Loucy (cell line): Measurements from ENCODE around the gene PCSK2.

Experiments
- H2AFZ ChIP-seq: fragments of 200-600 bp; sonication (generic); 2 replicates; pipeline ENCODE4 v1.6.0; 2016; ENCODE audit warnings: antibody characterized with exemption, mild to moderate bottlenecking, low read length, moderate library complexity
- H3F3A ChIP-seq: fragments of 200-600 bp; 2 replicates; pipeline ENCODE4 v1.6.0; 2016; ENCODE audit warnings: antibody characterized with exemption, low read depth, mild to moderate bottlenecking
- H3K27me3 ChIP-seq: fragments of 200-600 bp; sonication (generic); 2 replicates; pipeline ENCODE4 v1.6.1; 2014; ENCODE audit warnings: low read length, mild to moderate bottlenecking; ENCODE audit not compliant: insufficient read depth, poor library complexity, severe bottlenecking
- H3K36me3 ChIP-seq: fragments of 200-600 bp; sonication (generic); 2 replicates; pipeline ENCODE4 v1.6.1; 2016; ENCODE audit warnings: low read length; ENCODE audit not compliant: insufficient read depth
- H3K4me1 ChIP-seq: fragments of 200-600 bp; sonication (generic); 2 replicates; pipeline ENCODE4 v1.5.1; 2014; ENCODE audit warnings: low read length, mild to moderate bottlenecking; ENCODE audit not compliant: insufficient read depth, poor library complexity, severe bottlenecking
- H3K4me2 ChIP-seq: fragments of 200-600 bp; sonication (generic); 2 replicates; pipeline ENCODE4 v1.6.0; 2014; ENCODE audit warnings: antibody characterized with exemption, low read length, low read depth, mild to moderate bottlenecking; ENCODE audit not compliant: poor library complexity, severe bottlenecking
- H3K4me3 ChIP-seq: fragments of 200-600 bp; sonication (generic); 2 replicates; pipeline ENCODE4 v1.5.1; 2014; ENCODE audit warnings: low read length, mild to moderate bottlenecking, mixed read lengths; ENCODE audit not compliant: poor library complexity, severe bottlenecking
- H3K79me2 ChIP-seq: fragments of 200-600 bp; sonication (generic); 2 replicates; pipeline ENCODE4 v1.6.1; 2014; ENCODE audit warnings: low read length; ENCODE audit not compliant: insufficient read depth
- H3K9ac ChIP-seq: fragments of 200-600 bp; sonication (generic); 2 replicates; pipeline ENCODE4 v1.6.0; 2014; ENCODE audit warnings: mild to moderate bottlenecking, low read depth, low read length, moderate library complexity; ENCODE audit not compliant: poor library complexity, severe bottlenecking
- H3K9me2 ChIP-seq: fragments of 200-600 bp; sonication (generic); replicated peaks from 2 replicates; pipeline ENCODE4 v1.6.1; 2016; ENCODE audit warnings: low read depth, low read length, mixed read lengths
- H3K9me3 ChIP-seq: fragments of 200-600 bp; sonication (generic); 2 replicates; pipeline ENCODE4 v1.6.1; 2014; ENCODE audit warnings: mild to moderate bottlenecking, antibody characterized with exemption, low read length, low read depth; ENCODE audit not compliant: insufficient read depth
- H4K20me1 ChIP-seq: fragments of 200-600 bp; sonication (generic); 2 replicates; pipeline ENCODE4 v1.6.0; 2014; ENCODE audit warnings: antibody characterized with exemption, low read length, mild to moderate bottlenecking; ENCODE audit not compliant: insufficient read depth, poor library complexity, severe bottlenecking
- EZH2phosphoT487 ChIP-seq: fragments of 200-600 bp; IDR thresholded peaks from 2 replicates; pipeline ENCODE4 v1.6.1; 2018; ENCODE audit warnings: antibody characterized with exemption, mild to moderate bottlenecking, moderate library complexity, borderline replicate concordance
- TF ChIP-seq, protein P1 (sequence below): fragments of 200-600 bp; sonication (generic); conservative IDR thresholded peaks from 2 replicates; pipeline ENCODE4 v1.5.1; 2014; ENCODE audit warnings: mild to moderate bottlenecking, antibody characterized with exemption, low read length

PCSK2 gene

DNA sequence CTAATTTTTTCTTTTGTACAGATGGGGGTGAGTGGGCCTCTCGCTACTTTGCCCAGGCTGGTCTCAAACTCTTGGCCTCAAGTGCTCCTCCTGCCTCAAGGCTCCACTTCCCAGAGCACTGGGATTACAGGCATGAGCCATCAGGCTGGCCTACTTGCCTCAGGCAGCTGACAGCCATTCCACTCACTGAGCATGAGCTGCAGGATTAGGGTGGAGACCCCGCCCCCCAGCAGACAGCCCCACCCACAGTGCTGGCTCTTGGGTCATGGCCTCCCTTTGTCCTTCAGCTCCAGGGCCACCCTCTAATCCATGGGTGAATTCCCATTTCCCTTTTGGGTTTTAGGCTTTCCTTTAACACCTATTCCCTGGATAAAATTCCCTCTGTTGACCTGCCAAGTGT lies 222.2 kb downstream of the PCSK2 start:
- Histone ChIP-seq H3K9me2 (no peaks in the 10 kb centered on the region), H3K27me3 (no peaks in the 10 kb centered on the region), H3K9me3 (no peaks in the 10 kb centered on the region), H3K9ac (no peak overlapping the region), H3K79me2 (no peaks in the 10 kb centered on the region), H3K4me3 (no peak overlapping the region), H3K4me2 (no peak overlapping the region), H3K36me3 (no peaks in the 10 kb centered on the region), H3F3A (no peaks in the 10 kb centered on the region), H4K20me1 (no peaks in the 10 kb centered on the region), H2AFZ (no peak overlapping the region), H3K4me1 (no peaks in the 10 kb centered on the region)
- TF ChIP-seq, protein P1, sequence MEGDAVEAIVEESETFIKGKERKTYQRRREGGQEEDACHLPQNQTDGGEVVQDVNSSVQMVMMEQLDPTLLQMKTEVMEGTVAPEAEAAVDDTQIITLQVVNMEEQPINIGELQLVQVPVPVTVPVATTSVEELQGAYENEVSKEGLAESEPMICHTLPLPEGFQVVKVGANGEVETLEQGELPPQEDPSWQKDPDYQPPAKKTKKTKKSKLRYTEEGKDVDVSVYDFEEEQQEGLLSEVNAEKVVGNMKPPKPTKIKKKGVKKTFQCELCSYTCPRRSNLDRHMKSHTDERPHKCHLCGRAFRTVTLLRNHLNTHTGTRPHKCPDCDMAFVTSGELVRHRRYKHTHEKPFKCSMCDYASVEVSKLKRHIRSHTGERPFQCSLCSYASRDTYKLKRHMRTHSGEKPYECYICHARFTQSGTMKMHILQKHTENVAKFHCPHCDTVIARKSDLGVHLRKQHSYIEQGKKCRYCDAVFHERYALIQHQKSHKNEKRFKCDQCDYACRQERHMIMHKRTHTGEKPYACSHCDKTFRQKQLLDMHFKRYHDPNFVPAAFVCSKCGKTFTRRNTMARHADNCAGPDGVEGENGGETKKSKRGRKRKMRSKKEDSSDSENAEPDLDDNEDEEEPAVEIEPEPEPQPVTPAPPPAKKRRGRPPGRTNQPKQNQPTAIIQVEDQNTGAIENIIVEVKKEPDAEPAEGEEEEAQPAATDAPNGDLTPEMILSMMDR: no peak
- TF ChIP-seq EZH2phosphoT487: no peak

DNA sequence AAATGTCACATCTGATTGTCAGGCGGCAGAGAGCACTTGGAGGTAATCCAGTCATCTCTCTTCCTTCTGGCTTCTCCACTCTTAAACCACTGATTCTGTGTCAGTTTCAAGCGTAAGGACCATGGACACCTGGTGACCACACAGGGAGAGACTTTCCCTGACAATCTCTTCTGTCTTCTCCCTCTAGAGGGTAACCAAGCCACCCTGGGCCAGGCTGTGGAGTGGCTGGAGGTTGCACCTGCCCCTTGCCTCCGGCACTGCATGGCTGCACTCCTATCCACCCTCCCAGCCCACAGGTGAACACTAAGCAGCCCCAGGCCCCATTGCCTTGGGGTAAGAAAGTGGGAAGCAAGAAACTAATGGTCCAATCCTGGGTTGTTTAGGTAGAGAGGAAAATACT lies 225.6 kb downstream of the PCSK2 start:
- TF ChIP-seq EZH2phosphoT487: no peak
- TF ChIP-seq, protein P1: no peak
- no peaks in the 10 kb centered on the region for H3K4me1 ChIP-seq
- peaks cover 13% of the 10 kb centered on the region for H3K27me3 ChIP-seq
- H3K79me2 ChIP-seq: no peaks in the 10 kb centered on the region
- no peak overlapping the region for H3K4me2 ChIP-seq
- H3K4me3 ChIP-seq: no peak overlapping the region
- no peak overlapping the region for H3K9ac ChIP-seq
- no peak overlapping the region for H2AFZ ChIP-seq
- H3K9me3 ChIP-seq: no peaks in the 10 kb centered on the region
- H3F3A ChIP-seq: no peaks in the 10 kb centered on the region
- H3K9me2 ChIP-seq: no peaks in the 10 kb centered on the region
- no peaks in the 10 kb centered on the region for H3K36me3 ChIP-seq
- H4K20me1 ChIP-seq: no peaks in the 10 kb centered on the region

DNA sequence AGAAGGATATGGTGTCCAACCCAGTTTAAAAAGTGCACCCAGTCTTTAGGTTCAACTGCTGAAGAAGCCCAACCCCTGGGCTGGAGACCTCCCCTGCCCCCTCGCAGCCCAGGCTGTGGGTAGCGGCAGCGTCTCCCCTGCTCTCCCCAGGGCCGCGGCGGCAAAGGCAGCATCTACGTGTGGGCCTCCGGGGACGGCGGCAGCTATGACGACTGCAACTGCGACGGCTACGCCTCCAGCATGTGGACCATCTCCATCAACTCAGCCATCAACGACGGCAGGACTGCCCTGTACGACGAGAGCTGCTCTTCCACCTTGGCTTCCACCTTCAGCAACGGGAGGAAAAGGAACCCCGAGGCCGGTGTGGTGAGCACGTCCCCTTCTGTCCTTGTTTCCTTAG lies 226.8 kb downstream of the PCSK2 start:
- Histone ChIP-seq H3K4me3 (no peak overlapping the region), H2AFZ (no peak overlapping the region), H3K4me1 (no peaks in the 10 kb centered on the region), H4K20me1 (no peaks in the 10 kb centered on the region), H3F3A (no peaks in the 10 kb centered on the region), H3K9me2 (no peaks in the 10 kb centered on the region), H3K9ac (no peak overlapping the region), H3K79me2 (no peaks in the 10 kb centered on the region), H3K9me3 (no peaks in the 10 kb centered on the region), H3K27me3 (peaks cover 13% of the 10 kb centered on the region), H3K4me2 (no peak overlapping the region), H3K36me3 (no peaks in the 10 kb centered on the region)
- TF ChIP-seq EZH2phosphoT487: no peak
- TF ChIP-seq, protein P1: no peak
